Measurements from ENCODE around the gene ANXA4. TPM values are rescaled to one million over a fixed set of nuclear protein-coding genes. Genes with fewer than 3 reads are reported as not detected.

The ANXA4 gene
- total and polyA plus RNA-seq, 2 of the 13 experiments (the other 11 are each of a cell fraction or from before 2014, with no cell fraction given) = 155 to 168 TPM

GRCh38 chr2:69741575-69742321 is at the start of gene ANXA4 (continued):
- TF ChIP-seq ZNF124 (CRISPR knock-in tag; IDR thresholded peaks at IDR 0.05) = no peak
- TF ChIP-seq ASH2L (IDR thresholded peaks at IDR 0.05; ENCODE audit: insufficient read length, low read depth, low read length) = peak; percentile 85
- TF ChIP-seq MIXL1 (CRISPR knock-in tag; IDR thresholded peaks at IDR 0.05) = no peak
- no peak for TF ChIP-seq CEBPB (IDR thresholded peaks at IDR 0.05; ENCODE audit: borderline replicate concordance, low read depth, low read length)
- TF ChIP-seq SUZ12 (IDR thresholded peaks at IDR 0.05; ENCODE audit: low read depth, low read length) = no peak
- TF ChIP-seq ELF4 (CRISPR knock-in tag; IDR thresholded peaks at IDR 0.05; ENCODE audit: borderline replicate concordance) = peak; percentile 98
- TF ChIP-seq ZNF468 (CRISPR knock-in tag; IDR thresholded peaks at IDR 0.05) = peak; percentile 85; the same call in 1 of the 2 replicates
- no peak for TF ChIP-seq MLLT10 (CRISPR knock-in tag; IDR thresholded peaks at IDR 0.05)
- peak; percentile 35; the same call in 1 of the 2 replicates for TF ChIP-seq NFE2L1 (CRISPR knock-in tag; IDR thresholded peaks at IDR 0.05; ENCODE audit: borderline replicate concordance)
- no peak; the same call in 1 of the 2 replicates for TF ChIP-seq TOPORS (CRISPR knock-in tag; IDR thresholded peaks at IDR 0.05)
- TF ChIP-seq FOXA1 (IDR thresholded peaks at IDR 0.05) = no peak
- no peak; the same call in none of the 2 replicates for TF ChIP-seq FOXA1 (CRISPR knock-in tag; IDR thresholded peaks at IDR 0.05)
- TF ChIP-seq PITX1 (CRISPR knock-in tag; IDR thresholded peaks at IDR 0.05) = no peak; the same call in 1 of the 2 replicates
- peak; percentile 72; the same call in 1 of the 2 replicates for TF ChIP-seq ZNF367 (CRISPR knock-in tag; IDR thresholded peaks at IDR 0.05; ENCODE audit: borderline replicate concordance)
- peak; percentile 45; the same call in 1 of the 2 replicates for TF ChIP-seq ZNF747 (CRISPR knock-in tag; IDR thresholded peaks at IDR 0.05; ENCODE audit: borderline replicate concordance)
- TF ChIP-seq ZNF276 (CRISPR knock-in tag; IDR thresholded peaks at IDR 0.05; ENCODE audit: low read depth) = peak; percentile 74; the same call in 1 of the 2 replicates
- peak; percentile 82 for TF ChIP-seq MED8 (CRISPR knock-in tag; IDR thresholded peaks at IDR 0.05; ENCODE audit: insufficient replicate concordance)
- no peak; the same call in 1 of the 2 replicates for TF ChIP-seq ZMAT3 (CRISPR knock-in tag; conservative IDR thresholded peaks at IDR 0.05)
- TF ChIP-seq HCFC1 (IDR thresholded peaks at IDR 0.05; ENCODE audit: low read depth, low read length) = no peak
- TF ChIP-seq ADNP (CRISPR knock-in tag; IDR thresholded peaks at IDR 0.05) = no peak
- TF ChIP-seq ZFP91 (CRISPR knock-in tag; IDR thresholded peaks at IDR 0.05; ENCODE audit: borderline replicate concordance) = peak; percentile 97; the same call in 1 of the 2 replicates
- TF ChIP-seq MNT (IDR thresholded peaks at IDR 0.05) = peak; percentile 31; the same call in 1 of the 2 replicates
- peak; percentile 78; the same call in 1 of the 2 replicates for TF ChIP-seq PCBP1 (IDR thresholded peaks at IDR 0.05; ENCODE audit: borderline replicate concordance, low read depth, low read length)
- no peak for TF ChIP-seq ZBTB34 (CRISPR knock-in tag; IDR thresholded peaks at IDR 0.05)

Measured in HepG2 (cell line).